Limb (tissue), 2 donors: Measurements from ENCODE around the gene FKBP4.
A peak's percentile ranks its signal among the peaks of the same experiment; 100 is the strongest.

Experiments
- DNase-seq, 2 donors: peaks; one replicate each; pipeline ENCODE4 v3.0.0-alpha.2; 2016; ENCODE audit errors: extremely low spot score in 2 of 2

Gene FKBP4

DNA sequence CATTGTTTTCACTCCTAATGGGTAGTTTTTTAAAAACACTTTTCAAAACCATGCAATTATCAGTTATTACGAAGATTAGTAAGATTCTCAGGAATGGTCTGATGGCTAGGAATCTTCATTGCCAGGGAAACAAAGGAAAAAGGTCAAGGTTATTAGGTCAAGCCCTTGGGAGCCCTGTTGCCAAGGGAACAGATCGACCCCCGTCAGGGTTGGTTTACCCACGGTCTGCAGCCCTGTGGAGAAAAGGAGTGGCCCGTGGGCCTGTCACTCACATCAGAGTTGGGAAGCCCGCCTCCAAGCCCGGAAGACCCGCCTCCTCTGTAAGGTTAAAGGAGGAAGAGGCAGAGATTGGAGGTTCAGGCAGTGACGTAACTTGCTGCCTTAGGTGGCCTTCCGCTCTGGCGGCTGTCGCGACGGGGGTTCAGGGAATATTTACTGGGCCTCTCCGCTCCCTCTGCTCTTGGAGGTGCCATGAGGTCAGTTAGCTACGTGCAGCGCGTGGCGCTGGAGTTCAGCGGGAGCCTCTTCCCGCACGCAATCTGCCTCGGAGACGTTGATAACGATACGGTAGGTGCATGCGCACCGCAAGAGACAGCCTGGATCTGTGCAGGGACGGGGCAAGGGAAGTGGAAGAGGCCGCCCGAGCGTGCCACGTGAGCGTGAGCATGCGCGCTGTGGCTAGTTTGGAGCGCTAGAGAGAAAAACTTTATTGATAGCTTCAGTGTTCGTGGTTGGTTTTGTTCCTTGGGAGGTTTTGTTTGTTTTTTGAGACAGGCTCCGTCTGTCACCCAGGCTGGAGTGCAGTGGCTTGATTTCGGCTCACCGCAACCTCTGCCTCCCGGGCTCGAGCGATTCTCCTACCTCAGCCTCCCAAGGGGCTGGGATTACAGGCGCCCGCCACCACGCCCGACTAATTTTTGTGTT lies 17.8 kb downstream of the FKBP4 start, which contains the start of gene ITFG2:
Gene ITFG2, plus strand, starts transcription at position 379 of the 924 bp plus-strand sequence. Its CDS starts 93 bp downstream, at position 472.
- peak; percentile 96 to 99 for DNase-seq

DNA sequence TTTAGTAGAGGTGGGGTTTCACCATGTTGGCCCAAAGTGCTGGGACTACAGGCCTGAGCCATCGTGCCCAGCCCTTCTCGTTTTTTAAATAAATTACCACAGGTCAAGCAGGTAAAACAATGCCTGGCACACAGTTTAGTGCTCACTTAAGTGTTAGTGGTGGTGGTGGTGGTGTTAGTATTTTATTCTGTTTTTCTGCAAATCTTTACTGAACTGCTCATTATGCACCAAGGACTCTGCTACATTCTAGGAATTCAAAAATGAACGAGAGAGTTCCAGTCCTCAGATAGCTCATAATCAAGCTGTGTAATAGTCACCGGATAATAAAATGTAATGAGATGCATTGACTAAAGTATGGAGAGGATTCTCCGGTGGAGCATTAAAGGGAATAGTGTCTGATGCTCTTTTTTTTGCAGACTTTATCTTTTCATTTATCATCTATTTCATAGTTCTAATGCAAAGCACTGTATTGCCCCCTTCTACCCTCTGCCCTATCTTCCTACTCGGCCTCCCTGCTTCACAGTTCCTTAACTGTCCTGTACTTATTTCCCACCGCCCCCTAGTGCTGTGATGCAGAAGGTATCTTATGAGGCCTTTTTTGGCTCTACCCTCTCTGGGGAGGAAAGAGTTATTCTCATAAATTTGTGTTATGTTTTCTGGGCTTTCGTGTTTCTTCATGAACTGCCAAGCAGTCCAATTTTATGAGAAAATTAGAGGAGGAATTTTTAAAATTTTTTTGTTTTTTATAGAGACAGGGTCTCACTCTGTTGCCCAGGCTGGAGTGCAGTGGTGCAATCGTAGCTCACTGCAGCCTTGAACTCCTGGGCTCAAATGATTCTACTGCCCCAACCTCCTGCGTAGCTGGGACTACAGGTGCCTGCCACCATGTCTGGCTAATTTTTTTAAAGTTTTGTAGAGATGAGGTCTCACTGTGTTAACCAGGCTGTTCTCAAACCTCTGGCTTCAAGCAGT lies 18.7 kb downstream of the FKBP4 start:
- peak; percentile 60 to 76 for DNase-seq

DNA sequence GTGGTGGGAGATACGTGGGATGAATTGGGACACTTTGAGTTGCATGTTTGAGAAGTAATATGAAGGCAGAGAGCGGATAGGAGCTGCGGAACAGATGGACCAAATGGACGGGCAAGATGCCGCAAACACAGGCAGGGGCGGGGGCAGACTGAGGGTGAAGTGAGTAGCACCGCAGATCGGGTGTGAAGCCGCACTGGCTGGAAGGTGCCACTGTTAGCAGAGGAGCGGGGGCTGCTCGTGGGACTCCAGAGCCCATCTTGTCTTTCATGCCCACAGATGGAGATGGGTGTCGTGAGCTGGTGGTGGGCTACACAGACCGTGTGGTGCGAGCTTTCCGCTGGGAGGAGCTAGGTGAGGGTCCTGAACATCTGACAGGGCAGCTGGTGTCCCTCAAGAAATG lies 25.0 kb downstream of the FKBP4 start:
- no peak for DNase-seq

DNA sequence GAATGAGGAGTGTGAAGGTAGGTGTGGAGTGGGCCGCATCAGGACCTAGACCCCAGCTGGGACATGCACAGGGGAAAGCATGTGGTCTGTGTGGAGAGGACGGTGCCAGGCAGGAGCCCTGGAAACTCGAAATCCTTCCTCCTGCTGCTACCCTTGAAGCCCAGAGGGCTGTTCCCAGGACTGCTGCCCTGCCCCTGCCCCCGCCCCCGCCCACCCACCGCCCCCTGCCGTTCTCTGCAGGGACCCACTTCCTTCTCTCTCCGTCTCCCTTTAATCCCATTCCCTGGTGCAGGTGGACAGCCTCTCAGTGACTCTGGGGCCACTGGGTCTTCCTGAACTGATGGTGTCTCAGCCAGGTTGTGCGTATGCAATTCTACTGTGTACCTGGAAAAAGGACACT lies 25.7 kb downstream of the FKBP4 start:
- no peak for DNase-seq

DNA sequence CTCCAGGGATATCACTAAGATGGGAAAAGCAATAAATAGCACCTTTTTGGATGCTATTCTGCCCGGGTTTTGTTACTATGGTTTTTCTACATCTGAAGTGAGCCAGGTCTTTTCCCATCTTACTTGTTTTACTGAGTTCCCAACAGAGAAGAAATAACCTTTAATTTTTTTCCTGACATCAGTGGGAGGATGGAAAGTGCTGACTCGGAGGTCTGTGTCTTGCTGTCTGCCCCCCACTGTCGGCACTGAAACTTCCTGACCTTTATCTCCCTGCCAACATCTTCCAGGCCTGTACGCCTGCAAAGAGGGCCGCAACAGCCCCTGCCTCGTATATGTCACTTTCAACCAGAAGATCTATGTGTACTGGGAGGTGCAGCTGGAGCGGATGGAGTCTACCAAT lies 28.7 kb downstream of the FKBP4 start:
- DNase-seq = no peak

DNA sequence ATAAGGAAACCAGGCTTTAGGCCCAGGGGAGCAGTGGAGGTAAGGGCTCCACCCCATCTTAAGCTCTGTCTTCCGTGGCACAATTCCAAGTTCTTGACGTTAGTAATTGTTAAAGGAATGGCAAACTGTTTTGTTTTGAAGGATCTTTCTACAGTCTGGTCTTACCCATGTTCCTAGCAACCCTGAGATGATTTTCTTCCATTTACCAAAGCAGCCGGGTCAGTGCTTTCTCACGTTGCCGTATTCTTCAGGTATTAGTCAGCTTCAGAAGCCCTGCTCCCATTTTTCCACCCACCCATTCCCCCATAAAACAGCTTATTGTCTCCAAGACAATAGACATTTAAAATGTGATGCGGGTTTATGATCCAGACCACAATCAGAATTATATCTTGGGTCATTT lies 29.8 kb downstream of the FKBP4 start:
- no peak for DNase-seq

DNA sequence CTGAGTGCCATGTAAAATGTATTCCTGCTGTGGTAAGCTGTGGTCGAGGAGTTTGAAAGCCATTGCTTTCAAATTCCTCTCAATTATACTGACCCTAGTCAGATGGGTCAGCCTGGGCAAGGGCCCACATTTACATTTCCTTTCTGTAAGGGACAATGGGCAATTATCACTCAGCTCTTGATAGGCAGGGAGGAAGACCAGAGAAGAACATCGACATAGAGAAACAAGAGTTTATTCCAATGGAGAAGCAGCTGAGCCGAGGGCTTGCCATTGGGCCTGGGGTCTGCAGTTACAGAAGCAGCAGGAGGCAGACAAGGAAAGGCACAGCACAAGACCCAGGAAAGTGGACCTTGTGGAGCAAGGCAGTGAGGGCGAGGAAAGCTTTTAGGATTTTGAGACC lies 30.4 kb downstream of the FKBP4 start:
- no peak for DNase-seq

DNA sequence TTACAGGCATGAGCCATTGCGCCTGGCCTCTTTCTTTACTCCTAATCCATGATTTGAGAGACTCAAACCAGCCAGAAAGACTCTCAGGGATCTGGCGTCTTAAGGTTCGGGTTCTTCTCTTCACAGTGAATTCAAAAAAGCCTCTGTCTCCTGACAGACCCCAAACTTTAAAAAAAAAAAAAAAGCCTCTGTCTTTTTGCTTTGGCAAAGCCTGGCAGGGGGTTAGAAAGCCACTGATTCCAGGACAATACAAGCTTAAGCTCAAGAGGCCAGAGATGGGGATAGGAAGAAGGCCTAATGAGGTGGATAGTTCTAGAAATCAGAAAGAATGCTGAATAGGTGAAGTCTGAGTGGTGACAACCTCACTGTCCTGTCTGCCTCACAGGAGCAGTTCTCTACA lies 31.3 kb downstream of the FKBP4 start:
- no peak for DNase-seq

DNA sequence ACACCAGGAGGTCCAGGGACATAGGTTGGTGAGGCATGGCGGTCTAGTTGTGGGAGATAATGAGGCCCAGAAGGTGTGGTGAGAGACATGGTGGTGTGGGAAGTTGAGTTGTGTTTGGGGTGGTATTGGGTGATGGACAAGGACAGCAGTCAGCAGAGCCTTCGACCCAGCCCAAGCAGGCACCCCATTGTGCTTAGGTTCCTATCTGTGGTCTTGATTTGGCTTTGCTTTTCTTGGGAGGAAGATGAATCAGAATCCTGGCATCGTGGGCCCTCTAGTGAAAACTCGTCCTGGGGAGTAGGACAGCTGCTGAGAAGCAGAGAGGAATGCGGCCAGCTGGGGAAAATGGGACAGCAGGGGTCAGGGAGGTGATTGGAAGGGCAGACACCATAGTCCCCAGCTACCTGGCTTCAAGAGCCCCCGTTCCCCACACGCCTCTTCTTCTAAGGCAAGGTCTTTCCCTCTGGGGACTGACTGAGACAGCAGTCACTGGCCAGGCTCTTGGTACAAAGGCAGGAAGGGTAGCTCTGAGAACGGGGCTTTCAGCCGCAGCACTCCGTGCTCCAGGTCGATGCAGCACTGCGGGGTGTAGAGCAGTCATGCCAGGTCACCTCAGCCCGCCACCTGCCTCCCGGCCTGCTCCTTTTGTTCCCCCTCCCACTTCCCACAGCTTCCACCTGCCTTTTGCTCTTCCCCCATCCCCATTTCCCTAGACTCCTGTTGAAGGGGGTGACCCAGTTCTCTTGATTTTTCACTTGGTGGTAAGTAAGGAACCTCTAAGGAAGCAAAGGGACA lies 32.1 kb downstream of the FKBP4 start:
- DNase-seq = no peak

DNA sequence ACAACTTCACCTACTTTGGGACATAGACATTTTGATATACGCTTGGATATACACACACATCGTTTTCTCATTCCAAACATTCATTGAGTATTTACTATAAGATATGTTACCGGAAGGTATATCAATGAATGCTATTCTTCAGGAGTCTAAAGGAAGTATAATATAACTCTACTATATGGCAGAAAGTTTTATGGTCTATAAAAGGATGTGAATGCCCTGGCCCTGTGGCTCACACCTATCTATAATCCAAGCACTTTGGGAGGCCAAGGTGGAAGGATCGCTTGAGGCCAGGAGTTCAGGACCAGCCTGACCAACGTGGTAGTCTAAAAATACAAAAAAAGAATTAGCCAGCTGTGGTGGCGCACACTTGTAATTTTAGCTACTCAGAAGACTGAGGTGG lies 34.5 kb downstream of the FKBP4 start:
- DNase-seq = no peak

DNA sequence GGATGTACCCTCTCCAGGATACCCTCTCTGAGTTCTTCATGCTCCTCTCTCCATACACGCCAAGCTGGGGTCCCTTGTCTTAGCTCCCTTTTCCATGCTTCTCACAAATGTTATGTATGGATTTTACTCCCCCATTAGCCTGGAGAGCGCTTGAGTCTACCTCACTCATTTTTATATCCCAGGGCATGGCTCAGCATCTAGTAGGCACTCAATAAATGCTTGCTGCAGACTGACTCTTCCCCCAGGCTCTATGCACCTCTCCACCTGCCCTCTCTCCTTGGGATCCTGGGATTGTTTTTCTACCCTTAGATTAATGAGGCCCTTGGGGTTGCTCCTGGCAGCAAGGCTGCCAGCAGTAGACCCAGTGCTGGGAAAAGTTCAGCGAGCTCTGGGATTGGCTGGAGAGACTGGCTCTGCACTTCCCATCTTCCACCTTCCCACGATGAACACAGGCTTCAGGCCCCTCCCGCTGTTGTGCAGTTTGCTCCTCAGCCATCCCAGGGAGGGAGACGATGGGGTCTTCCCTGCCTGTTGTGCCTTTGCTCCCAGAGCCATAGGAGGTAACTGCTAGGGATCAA lies 37.9 kb downstream of the FKBP4 start:
- DNase-seq = no peak

DNA sequence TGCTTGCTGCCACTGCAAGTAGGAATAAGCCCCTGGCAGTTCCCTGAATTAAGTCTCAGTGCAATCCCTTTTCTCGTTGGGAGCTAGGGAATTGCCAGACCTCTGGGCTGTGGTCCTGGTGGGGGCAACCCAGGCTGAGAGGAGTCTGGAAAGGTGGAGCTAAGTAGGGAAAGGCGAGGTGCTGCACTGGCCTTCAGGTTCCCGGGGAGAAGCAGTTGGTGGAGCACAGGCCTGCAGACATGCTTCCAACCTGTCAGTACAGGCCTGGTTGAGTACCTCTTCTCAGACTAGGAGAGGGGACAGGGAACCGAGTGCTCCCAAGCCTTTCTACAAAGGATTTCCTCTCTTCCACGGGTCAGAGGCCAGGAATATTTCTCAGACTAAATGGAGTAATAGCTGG lies 38.6 kb downstream of the FKBP4 start:
- DNase-seq = no peak

DNA sequence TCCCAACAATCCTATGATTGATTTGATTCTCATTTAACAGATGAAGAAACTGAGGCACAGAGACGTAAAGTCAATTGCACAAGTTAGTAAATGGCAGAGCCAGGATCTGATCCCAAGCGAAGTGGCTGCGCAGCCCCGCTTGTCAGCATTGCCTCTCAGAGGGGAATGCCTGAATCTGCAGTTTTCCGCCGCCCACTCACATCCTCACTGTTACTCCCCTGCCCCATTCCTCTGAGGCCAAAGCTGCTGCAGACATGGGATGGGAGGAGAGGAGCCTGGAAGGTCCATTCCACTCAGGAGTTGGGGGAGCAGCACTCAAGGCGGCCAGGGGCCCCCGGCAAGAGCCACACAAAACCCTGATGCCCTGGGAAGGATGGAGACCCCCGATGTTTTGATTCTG lies 39.0 kb downstream of the FKBP4 start:
- DNase-seq = no peak

DNA sequence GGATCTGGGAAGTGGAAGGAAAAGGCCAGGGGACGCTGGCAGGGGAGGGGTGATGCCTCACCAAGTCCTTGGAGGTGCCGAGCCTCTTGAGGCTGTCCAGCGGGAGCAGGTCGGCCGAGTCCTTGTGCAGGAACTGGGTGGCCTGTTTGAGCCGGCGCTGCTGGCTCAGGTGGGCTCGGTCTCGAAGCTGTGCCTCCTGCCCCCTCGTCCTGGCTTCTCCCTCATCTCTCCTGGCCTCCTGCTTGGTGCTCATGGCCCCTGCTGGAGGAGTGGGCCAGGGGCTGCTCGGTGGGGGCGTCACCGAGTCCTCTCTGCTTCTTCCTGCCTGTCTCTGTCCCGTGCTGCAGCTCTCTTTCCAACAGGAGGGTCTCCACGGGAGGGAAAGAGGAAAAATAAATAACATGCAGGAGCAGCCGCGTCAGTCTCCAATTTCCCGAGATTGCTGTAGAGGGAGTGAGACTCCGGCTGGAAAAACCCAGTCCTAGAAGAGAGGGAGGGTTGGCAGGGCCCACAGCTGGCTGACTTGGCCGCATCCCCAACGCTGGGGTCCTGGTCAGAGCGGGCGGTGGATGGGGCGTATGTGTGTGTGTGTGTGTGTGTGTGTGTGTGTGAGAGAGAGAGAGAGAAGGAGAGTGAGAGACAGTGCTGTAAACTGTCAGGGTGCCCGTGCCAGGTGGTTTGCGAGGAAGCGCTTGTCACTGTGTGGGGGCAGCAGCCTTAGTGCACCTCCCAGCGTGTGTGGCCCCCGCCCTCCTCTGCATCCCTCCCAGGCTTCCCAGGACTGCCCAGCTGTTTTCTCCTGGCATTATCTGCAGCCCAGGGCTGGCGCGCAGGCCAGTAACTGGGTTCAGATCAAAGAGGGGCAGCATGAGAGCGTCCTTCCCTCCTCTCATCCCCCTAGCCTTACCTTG lies 40.1 kb downstream of the FKBP4 start, which contains the start of gene NRIP2:
Gene NRIP2, minus strand, starts transcription at position 455 of the 911 bp plus-strand sequence. Its CDS starts 52 bp downstream, at position 403.
- peak; percentile 88 to 89 for DNase-seq

DNA sequence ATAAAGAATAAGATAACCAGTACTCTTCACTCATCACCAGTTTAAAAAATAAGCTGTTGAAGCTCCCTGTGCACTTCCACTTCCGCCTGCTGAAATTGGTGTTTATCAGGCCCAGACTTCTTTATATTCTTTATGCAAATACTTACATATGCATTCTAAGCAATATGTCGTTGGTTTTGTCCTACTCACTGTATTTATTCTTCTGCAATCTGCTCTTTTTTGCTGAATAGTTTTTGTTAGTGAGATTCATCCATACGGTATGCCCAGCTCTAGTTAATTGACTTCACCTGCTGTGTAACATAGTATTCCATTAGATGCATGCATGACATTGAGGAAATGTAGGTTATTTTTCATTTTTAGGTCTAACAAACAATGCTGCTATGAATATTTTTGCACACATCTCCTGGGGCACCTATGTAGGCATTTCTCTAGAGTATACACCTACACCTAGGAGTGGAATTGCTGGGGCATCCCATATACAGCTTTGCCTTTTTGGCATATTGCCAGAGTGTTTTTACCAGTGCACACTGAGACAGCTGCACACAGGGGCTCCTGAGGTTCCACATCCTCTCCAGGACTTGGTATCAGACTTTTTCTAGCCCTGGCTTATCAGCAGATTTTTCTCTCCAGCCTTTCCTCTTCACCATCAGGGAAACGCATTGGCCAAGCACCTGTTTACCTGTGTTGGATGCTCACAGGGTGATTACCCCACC lies 41.1 kb downstream of the FKBP4 start:
- no peak for DNase-seq

DNA sequence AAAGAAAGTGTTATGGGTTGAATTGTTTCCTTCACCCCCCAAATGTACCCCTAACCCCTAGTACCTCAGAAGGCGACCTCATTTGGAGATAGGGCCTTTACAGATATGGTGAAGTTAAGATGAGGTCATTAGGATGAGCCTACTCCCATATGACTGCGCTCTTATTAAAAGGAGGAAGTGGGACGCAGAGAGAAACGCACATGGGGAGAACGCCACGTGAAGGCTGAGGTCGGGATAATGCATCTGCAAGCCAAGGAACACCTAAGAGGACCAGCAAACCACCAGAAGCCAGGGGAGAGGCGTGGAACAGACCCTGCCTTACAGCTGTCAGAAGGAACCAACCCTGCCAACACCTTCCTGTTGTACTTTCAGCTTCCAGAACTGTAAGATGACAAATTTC lies 41.8 kb downstream of the FKBP4 start:
- DNase-seq = no peak

DNA sequence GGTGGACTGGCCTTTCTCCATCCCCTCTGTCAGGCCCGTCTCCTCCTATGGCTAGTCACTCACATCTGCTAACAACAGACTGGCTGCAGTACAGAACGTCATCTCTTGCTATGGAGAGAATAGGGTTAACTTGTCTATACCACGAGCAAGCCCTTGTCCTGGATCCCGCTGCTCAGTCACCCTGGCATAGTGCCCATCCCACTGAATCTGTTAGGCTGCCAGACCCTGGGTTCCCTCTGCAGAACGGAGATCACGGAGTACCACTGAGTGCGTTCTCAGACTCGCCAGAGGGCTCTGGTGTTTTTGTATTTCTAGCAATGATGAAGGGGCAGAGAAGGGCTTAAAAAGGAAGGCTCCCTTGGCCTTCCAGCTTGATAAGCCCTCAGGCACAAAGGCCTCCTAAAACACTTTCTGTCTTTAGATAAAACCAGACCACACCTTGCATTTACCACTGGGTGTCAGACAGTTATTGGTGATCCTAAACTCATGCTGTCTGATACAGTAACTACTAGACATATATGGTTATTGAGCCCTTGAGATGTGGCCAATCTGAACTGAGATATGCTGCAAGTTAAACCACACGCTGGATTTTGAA lies 46.4 kb downstream of the FKBP4 start:
- no peak for DNase-seq

DNA sequence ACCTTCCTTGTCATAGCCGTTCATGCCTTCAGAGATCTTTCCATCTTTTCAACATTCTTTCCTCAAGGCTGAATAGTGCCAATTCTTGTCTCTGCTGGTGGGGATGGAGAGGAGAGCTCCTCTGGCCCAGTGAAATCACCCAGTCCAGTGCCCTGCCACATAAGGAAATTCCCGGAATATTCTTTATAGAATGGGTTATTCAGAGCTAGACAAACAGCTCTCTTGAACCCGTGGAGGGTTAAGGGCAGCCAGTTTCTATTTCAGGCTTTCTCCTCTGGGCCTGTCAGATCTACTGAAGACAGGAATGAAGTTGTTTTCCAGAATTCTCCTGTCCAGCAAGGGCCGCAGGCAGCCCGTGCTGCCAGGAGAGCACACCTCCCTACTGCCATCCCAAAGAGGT lies 48.2 kb downstream of the FKBP4 start:
- no peak for DNase-seq

DNA sequence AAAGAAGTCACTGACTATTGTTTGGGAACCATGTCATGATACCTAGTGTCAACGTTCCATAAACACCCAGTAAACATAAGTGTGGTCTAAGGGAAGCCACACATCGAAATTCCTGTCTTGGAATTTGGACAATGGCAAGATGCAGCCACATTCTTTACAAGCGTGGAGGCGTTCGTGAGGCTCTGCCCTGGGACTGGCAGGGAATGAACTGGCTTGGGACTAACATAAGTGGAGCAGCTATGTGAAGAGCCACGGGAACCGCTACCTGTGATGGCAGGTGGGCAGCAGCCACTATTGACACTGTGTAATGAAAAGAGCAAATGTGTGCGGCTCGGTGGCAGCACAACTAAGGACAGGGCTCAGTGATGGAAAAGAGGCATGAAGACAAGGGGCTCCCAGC lies 50.0 kb downstream of the FKBP4 start:
- no peak for DNase-seq
